Hepatocyte (in vitro differentiated cells): ENCODE measurements around the gene HIGD1B.

Source experiments
- CTCF ChIP-seq: fragments of 200-600 bp; sonication (generic); IDR thresholded peaks from 2 replicates; pipeline ENCODE4 v1.5.1; 2016; ENCODE audit warnings: antibody characterized with exemption, mild to moderate bottlenecking; ENCODE audit not compliant: poor library complexity
- EZH2 ChIP-seq: fragments of 200-600 bp; sonication (generic); IDR thresholded peaks from 2 replicates; pipeline ENCODE4 v1.6.1; 2016; ENCODE audit warnings: antibody characterized with exemption, mild to moderate bottlenecking, borderline replicate concordance
- EZH2phosphoT487 ChIP-seq: fragments of 200-600 bp; sonication (generic); IDR thresholded peaks from one replicate; pipeline ENCODE4 v1.6.1; 2018; ENCODE audit warnings: antibody characterized with exemption, mild to moderate bottlenecking, low read depth, moderate library complexity; ENCODE audit not compliant: unreplicated experiment, severe bottlenecking

- TF ChIP-seq CTCF, result no peak
- no peak for TF ChIP-seq EZH2phosphoT487
- TF ChIP-seq EZH2, result no peak
Measured at GRCh38 chr17:44807817-44808155, 39.9 kb upstream of the HIGD1B start.
